DOHH2 (cell line): ENCODE results near the gene MAGOHB.

Experiments
- H3F3A ChIP-seq: fragments of 200-600 bp; sonication (generic), shearing (Covaris generic); 2 replicates; pipeline ENCODE4 v1.6.0; 2016; ENCODE audit warnings: antibody characterized with exemption, mild to moderate bottlenecking; ENCODE audit not compliant: control insufficient read depth, insufficient read depth
- H3K27ac ChIP-seq: fragments of 200-600 bp; sonication (generic); 2 replicates; pipeline ENCODE4 v1.5.1; 2014; ENCODE audit warnings: low read depth, mild to moderate bottlenecking, low read length, moderate library complexity
- H3K27me3 ChIP-seq: fragments of 200-600 bp; sonication (generic); 2 replicates; pipeline ENCODE4 v1.6.1; 2014; ENCODE audit warnings: mild to moderate bottlenecking, low read length, mixed read lengths; ENCODE audit not compliant: control insufficient read depth
- H3K36me3 ChIP-seq: fragments of 200-600 bp; sonication (generic); 2 replicates; pipeline ENCODE4 v1.6.1; 2014; ENCODE audit warnings: mild to moderate bottlenecking, low read length, moderate library complexity, mixed read lengths; ENCODE audit not compliant: control insufficient read depth
- H3K4me1 ChIP-seq: fragments of 200-600 bp; sonication (generic); 2 replicates; pipeline ENCODE4 v1.6.1; 2014; ENCODE audit warnings: mild to moderate bottlenecking, low read length, mixed read lengths; ENCODE audit not compliant: control insufficient read depth
- H3K4me2 ChIP-seq: fragments of 200-600 bp; sonication (generic); 2 replicates; pipeline ENCODE4 v1.6.0; 2014; ENCODE audit warnings: mild to moderate bottlenecking, low read length, moderate library complexity
- H3K4me3 ChIP-seq: fragments of 200-600 bp; sonication (generic); 2 replicates; pipeline ENCODE4 v1.5.1; 2014; ENCODE audit warnings: mild to moderate bottlenecking, low read length, mixed read lengths
- H3K79me2 ChIP-seq: fragments of 200-600 bp; sonication (generic); 2 replicates; pipeline ENCODE4 v1.6.1; 2014; ENCODE audit warnings: mild to moderate bottlenecking, low read length, mixed read lengths; ENCODE audit not compliant: control insufficient read depth
- H3K9me2 ChIP-seq: fragments of 200-600 bp; sonication (generic); replicated peaks from 2 replicates; pipeline ENCODE4 v1.6.1; 2014; ENCODE audit warnings: mild to moderate bottlenecking, low read length, mixed read lengths; ENCODE audit not compliant: control insufficient read depth
- H3K9me3 ChIP-seq: fragments of 200-600 bp; sonication (generic); 2 replicates; pipeline ENCODE4 v1.6.1; 2014; ENCODE audit warnings: antibody characterized with exemption, low read length, mixed read lengths; ENCODE audit not compliant: control insufficient read depth, insufficient read depth
- H4K20me1 ChIP-seq: fragments of 200-600 bp; sonication (generic); 2 replicates; pipeline ENCODE4 v1.6.0; 2014; ENCODE audit warnings: low read depth, mild to moderate bottlenecking, antibody characterized with exemption, low read length, moderate library complexity; ENCODE audit not compliant: control insufficient read depth, insufficient read depth
- EZH2phosphoT487 ChIP-seq: fragments of 200-600 bp; sonication (generic); IDR thresholded peaks from 2 replicates; pipeline ENCODE4 v1.6.1; 2017; ENCODE audit warnings: borderline replicate concordance, mild to moderate bottlenecking, antibody characterized with exemption, low read length, moderate library complexity, mixed read lengths
- TF ChIP-seq, protein P1 (sequence below): fragments of 200-600 bp; sonication (generic); IDR thresholded peaks from one replicate; pipeline ENCODE4 v1.5.1; 2014; ENCODE audit warnings: antibody characterized with exemption, mild to moderate bottlenecking, low read depth, low read length; ENCODE audit not compliant: poor library complexity, severe bottlenecking

MAGOHB gene

GRCh38 chr12:10613349-10614055, at the start of gene MAGOHB:
Gene MAGOHB, minus strand, starts transcription at chr12:10613609. Its CDS starts 77 bp downstream, at chr12:10613532.
- TF ChIP-seq, protein P1, sequence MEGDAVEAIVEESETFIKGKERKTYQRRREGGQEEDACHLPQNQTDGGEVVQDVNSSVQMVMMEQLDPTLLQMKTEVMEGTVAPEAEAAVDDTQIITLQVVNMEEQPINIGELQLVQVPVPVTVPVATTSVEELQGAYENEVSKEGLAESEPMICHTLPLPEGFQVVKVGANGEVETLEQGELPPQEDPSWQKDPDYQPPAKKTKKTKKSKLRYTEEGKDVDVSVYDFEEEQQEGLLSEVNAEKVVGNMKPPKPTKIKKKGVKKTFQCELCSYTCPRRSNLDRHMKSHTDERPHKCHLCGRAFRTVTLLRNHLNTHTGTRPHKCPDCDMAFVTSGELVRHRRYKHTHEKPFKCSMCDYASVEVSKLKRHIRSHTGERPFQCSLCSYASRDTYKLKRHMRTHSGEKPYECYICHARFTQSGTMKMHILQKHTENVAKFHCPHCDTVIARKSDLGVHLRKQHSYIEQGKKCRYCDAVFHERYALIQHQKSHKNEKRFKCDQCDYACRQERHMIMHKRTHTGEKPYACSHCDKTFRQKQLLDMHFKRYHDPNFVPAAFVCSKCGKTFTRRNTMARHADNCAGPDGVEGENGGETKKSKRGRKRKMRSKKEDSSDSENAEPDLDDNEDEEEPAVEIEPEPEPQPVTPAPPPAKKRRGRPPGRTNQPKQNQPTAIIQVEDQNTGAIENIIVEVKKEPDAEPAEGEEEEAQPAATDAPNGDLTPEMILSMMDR, result no peak
- TF ChIP-seq EZH2phosphoT487, result no peak
- peaks cover under 1% of the 10 kb centered on the region for H3K27me3 ChIP-seq
- H3K4me2 ChIP-seq, result peak within 1 kb of the TSS; percentile 71
- H3K27ac ChIP-seq, result peak within 1 kb of the TSS; percentile 27
- H3K9me2 ChIP-seq, result no peaks in the 10 kb centered on the region
- H3K79me2 ChIP-seq, result peaks cover 31% of the 10 kb centered on the region
- no peaks in the 10 kb centered on the region for H3F3A ChIP-seq
- peaks cover 15% of the 10 kb centered on the region for H3K4me1 ChIP-seq
- H4K20me1 ChIP-seq, result no peaks in the 10 kb centered on the region
- no peaks in the 10 kb centered on the region for H3K9me3 ChIP-seq
- peak within 1 kb of the TSS; percentile 83 for H3K4me3 ChIP-seq
- peaks cover 41% of the 10 kb centered on the region for H3K36me3 ChIP-seq

DNA sequence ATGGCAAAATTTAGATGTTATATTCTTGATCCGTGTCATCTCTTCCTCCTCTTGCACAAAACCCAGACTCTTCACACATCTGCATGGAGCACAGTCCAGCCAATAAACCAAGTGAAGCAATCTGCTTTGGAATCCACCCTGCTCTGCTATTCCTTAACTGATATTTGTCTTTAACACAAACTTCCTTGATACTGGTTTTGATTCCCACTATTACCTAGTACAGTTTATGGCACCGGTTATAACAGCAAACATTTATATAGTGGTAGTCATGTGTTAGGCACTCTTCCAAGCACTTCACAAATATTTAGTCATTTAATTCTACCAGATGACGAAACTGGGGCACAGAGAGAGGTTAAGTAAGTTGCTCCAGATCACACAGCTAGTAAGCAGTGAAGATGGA, 47.9 kb upstream of the MAGOHB start:
- Histone ChIP-seq H3K79me2 (no peaks in the 10 kb centered on the region), H3K9me3 (no peaks in the 10 kb centered on the region), H3K9me2 (no peaks in the 10 kb centered on the region), H3K4me3 (no peak overlapping the region), H3F3A (no peaks in the 10 kb centered on the region), H3K4me1 (no peaks in the 10 kb centered on the region), H3K27ac (no peak overlapping the region), H3K27me3 (no peaks in the 10 kb centered on the region), H4K20me1 (no peaks in the 10 kb centered on the region), H3K4me2 (no peak overlapping the region), H3K36me3 (no peaks in the 10 kb centered on the region)
- no peak for TF ChIP-seq EZH2phosphoT487
- TF ChIP-seq, protein P1, result no peak

- no peaks in the 10 kb centered on the region for H3K79me2 ChIP-seq
- no peaks in the 10 kb centered on the region for H3K4me1 ChIP-seq
- H3K4me3 ChIP-seq, result no peak overlapping the region
- H4K20me1 ChIP-seq, result no peaks in the 10 kb centered on the region
- no peaks in the 10 kb centered on the region for H3K27me3 ChIP-seq
- H3K9me2 ChIP-seq, result no peaks in the 10 kb centered on the region
- TF ChIP-seq, protein P1, result no peak
- no peak for TF ChIP-seq EZH2phosphoT487
- H3F3A ChIP-seq, result no peaks in the 10 kb centered on the region
- H3K9me3 ChIP-seq, result no peaks in the 10 kb centered on the region
- no peak overlapping the region for H3K4me2 ChIP-seq
- H3K36me3 ChIP-seq, result no peaks in the 10 kb centered on the region
- H3K27ac ChIP-seq, result no peak overlapping the region
These were observed 40.6 kb upstream of the MAGOHB start for GRCh38 chr12:10654003-10654402.
